Cardiac muscle cell (in vitro differentiated cells and primary cell): ENCODE measurements around the gene MNT. TPM values are rescaled to one million over a fixed set of nuclear protein-coding genes. Genes with fewer than 3 reads are reported as not detected.

Experiments
- DNase-seq, 2 donors: peaks; one replicate each; pipeline versions ENCODE4 v3.0.0 to v3.0.0-alpha.2; 2010 to 2017; ENCODE audit warnings: low read depth in 1 of 2, low spot score in 1 of 2
- H3K27ac ChIP-seq: fragments of 200-600 bp; sonication (generic); 2 replicates; pipeline ENCODE4 v1.5.1; 2016
- H3K27me3 ChIP-seq: fragments of 200-600 bp; sonication (generic); 2 replicates; pipeline ENCODE4 v1.6.0; 2016; ENCODE audit warnings: control low read depth
- H3K36me3 ChIP-seq: fragments of 200-600 bp; sonication (generic); 2 replicates; pipeline ENCODE4 v1.5.1; 2016; ENCODE audit warnings: control low read depth
- H3K4me1 ChIP-seq: fragments of 200-600 bp; sonication (generic); 2 replicates; pipeline ENCODE4 v1.8.1; 2017; ENCODE audit warnings: low read depth, mild to moderate bottlenecking, mixed run types
- H3K4me3 ChIP-seq: fragments of 200-600 bp; sonication (generic); 2 replicates; pipeline ENCODE4 v1.5.1; 2016; ENCODE audit warnings: mild to moderate bottlenecking
- H3K9me3 ChIP-seq: fragments of 200-600 bp; sonication (generic); 2 replicates; pipeline ENCODE4 v1.5.1; 2017; ENCODE audit warnings: low read depth, mild to moderate bottlenecking, control low read depth
- polyA plus RNA-seq: library from polyadenylated mRNA; unstranded; fragments of >200 nt; fragmentation: Nextera tagmentation; extraction: Ambion mirVana; gene quantifications from 2 replicates; pipeline ENCODE4 v1.2.1, GENCODE V29; 2016
- total RNA-seq: library from RNA; depleted of rRNA; stranded (reverse); fragments of >200 nt; gene quantifications from 2 replicates; pipeline ENCODE4 v1.2.3, GENCODE V29; 2016
- TF ChIP-seq, protein P1 (sequence below): IDR thresholded peaks from 2 replicates; pipeline ENCODE4 v1.5.1; 2012; ENCODE audit warnings: low read depth, mild to moderate bottlenecking, low read length

The MNT gene
- total and polyA plus RNA-seq, 2 experiments from 2014 or later = 7.3 to 17.4 TPM

DNA sequence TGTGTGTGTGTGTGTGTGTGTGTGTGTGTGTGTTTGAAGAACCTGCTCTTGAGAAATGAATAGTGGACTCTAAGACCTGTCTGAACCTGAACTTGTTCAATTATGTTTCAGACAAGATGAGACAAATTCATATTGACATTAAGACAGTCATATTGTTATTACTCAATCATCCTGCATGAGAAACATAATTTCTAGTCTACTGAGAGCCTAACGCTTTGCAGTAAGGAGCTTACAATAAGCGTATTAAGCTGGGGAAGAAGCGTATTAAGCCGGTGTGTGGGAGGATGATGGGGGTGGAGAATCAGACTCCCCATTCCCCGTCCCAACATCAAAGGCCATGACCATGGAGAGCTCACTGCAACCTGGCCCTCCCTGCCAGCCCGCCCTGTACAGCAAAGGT lies 22.4 kb upstream of the MNT start:
- TF ChIP-seq, protein P1, sequence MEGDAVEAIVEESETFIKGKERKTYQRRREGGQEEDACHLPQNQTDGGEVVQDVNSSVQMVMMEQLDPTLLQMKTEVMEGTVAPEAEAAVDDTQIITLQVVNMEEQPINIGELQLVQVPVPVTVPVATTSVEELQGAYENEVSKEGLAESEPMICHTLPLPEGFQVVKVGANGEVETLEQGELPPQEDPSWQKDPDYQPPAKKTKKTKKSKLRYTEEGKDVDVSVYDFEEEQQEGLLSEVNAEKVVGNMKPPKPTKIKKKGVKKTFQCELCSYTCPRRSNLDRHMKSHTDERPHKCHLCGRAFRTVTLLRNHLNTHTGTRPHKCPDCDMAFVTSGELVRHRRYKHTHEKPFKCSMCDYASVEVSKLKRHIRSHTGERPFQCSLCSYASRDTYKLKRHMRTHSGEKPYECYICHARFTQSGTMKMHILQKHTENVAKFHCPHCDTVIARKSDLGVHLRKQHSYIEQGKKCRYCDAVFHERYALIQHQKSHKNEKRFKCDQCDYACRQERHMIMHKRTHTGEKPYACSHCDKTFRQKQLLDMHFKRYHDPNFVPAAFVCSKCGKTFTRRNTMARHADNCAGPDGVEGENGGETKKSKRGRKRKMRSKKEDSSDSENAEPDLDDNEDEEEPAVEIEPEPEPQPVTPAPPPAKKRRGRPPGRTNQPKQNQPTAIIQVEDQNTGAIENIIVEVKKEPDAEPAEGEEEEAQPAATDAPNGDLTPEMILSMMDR = no peak
- no peak overlapping the region for H3K27ac ChIP-seq
- H3K9me3 ChIP-seq = no peaks in the 10 kb centered on the region
- H3K4me3 ChIP-seq = no peak overlapping the region
- DNase-seq = no peak
- H3K36me3 ChIP-seq = peaks cover 10% of the 10 kb centered on the region
- no peaks in the 10 kb centered on the region for H3K4me1 ChIP-seq
- H3K27me3 ChIP-seq = no peaks in the 10 kb centered on the region

DNA sequence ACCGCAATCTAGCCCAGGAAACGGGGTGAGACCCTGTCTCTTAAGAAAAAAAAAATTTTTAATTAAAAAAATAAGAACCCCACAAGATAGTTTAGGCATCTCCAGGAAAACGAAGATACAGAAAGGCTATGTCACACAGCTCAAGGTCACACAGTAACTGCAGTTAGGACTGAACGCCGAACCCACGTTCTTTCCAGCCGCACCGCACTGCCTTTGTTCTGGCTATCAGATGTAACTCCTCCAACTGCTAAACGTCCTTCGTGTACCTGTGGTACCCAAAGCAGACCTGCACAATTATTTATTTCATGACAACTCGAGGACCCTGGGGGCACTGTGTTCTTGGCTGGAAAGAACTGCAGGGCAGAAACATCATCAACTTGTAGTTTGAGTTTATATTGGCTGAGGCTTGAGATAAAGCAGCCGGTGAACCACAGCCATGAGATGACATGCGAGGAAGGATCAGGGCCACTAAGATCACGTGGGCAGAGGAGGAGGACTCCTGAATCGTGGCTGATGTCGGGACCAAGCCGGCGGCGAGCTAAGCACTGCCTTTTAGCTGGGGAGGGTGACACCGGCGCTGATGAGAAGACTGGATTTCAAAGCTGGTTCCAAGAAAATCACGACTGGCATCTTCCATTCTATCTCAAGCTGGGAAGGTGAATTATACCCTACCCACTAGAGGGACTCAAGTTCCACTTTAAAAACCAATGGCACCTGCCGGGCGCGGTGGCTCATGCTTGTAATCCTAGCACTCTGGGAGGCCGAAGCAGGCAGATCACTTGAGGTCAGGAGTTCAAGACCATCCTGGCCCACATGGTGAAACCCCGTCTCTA lies 20.7 kb upstream of the MNT start:
- no peak overlapping the region for H3K27ac ChIP-seq
- DNase-seq = no peak
- peaks cover 10% of the 10 kb centered on the region for H3K36me3 ChIP-seq
- TF ChIP-seq, protein P1 = peak; percentile 4
- H3K27me3 ChIP-seq = no peaks in the 10 kb centered on the region
- no peaks in the 10 kb centered on the region for H3K9me3 ChIP-seq
- H3K4me1 ChIP-seq = peaks cover 3% of the 10 kb centered on the region
- H3K4me3 ChIP-seq = no peak overlapping the region

DNA sequence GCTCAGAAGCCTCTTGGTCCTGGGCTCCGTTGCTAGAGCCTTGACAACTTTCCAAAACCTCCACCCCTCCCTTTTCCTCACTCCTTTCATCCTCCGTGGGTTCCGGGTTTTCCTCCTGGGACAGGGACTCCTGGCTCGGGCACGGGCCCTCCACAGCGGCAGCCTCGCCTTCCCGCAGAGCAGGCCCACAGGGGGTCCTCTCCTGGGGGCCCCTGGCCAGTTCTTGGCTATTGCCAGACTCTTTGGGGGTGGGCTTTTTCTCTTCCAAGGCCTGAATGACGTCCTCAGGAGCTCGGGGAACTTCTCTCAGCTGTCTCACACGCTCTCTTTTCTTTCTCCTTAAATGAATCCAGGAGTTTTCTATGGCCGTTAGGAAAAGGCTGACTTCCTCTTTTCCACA lies 19.3 kb upstream of the MNT start:
- TF ChIP-seq, protein P1 = no peak
- Histone ChIP-seq H3K27me3 (no peaks in the 10 kb centered on the region), H3K36me3 (peaks cover 10% of the 10 kb centered on the region), H3K9me3 (no peaks in the 10 kb centered on the region), H3K27ac (no peak overlapping the region), H3K4me1 (peaks cover 6% of the 10 kb centered on the region), H3K4me3 (no peak overlapping the region)
- DNase-seq = no peak

DNA sequence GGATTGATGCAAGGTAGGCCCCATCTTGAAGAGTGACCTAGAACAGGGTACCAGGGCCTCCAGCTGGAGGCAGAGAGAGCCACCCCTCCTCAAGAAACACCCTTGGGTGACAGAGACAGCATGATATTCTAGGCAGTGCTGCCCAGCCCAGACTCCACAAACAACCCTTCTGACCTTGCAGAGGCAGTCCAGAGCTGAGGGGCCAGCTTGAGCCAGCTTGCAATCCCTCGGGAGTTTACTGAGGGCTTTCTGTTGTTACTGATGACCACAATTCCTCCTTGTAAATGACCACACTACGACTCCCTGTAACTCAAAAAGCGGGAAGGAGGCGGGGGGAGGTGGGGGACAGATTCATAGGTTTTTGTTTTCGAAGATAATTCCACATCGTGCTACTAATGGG lies 18.6 kb upstream of the MNT start:
- Histone ChIP-seq H3K36me3 (peaks cover 10% of the 10 kb centered on the region), H3K4me3 (no peak overlapping the region), H3K9me3 (no peaks in the 10 kb centered on the region), H3K4me1 (peaks cover 6% of the 10 kb centered on the region), H3K27ac (peak overlapping the region; percentile 12), H3K27me3 (no peaks in the 10 kb centered on the region)
- TF ChIP-seq, protein P1 = no peak
- DNase-seq = no peak

DNA sequence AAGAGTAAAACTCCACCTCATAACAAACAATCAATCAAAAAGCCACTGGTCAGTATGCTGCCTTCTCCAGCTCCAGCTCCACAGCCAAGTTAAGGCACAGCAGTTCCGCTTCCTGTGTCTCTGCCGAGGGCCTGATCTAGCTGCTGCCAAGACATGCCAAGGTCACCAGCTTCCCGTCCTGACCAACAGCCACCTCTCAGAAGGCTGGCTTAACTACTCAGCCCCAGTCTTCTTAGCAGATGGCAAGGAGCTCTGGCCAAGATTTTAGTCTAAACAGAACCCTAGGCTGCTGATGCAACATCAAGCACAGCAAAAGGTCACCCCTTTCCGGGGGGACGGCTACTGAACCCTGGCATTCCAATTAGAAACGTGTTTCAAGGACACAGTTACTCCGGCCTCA lies 17.7 kb upstream of the MNT start:
- TF ChIP-seq, protein P1 = no peak
- DNase-seq = no peak
- Histone ChIP-seq H3K36me3 (peaks cover 10% of the 10 kb centered on the region), H3K27ac (no peak overlapping the region), H3K27me3 (no peaks in the 10 kb centered on the region), H3K4me1 (peaks cover 6% of the 10 kb centered on the region), H3K9me3 (no peaks in the 10 kb centered on the region), H3K4me3 (no peak overlapping the region)
